ENCODE measurements around the gene GPC5. TPM values are rescaled to one million over a fixed set of nuclear protein-coding genes. Genes with fewer than 3 reads are reported as not detected.
"Not testable (repeated sequence)": the region's sequence is repeated elsewhere in the genome, so short reads cannot be mapped to it uniquely, and the experiment has no call there.

Gene GPC5
- polyA plus RNA-seq, 10 donors, result 0.16 to 0.77 (median 0.26) TPM

- no peak for DNase-seq
Observed at GRCh38 chr13:91649456-91649855, 251.0 kb downstream of the GPC5 start.

GRCh38 chr13:91652404-91653301, 254.2 kb downstream of the GPC5 start:
- DNase-seq, result no peak

GRCh38 chr13:91655731-91656130, 257.3 kb downstream of the GPC5 start:
- DNase-seq, result no peak

- DNase-seq, result no peak
Observed at GRCh38 chr13:91657283-91657682, 258.9 kb downstream of the GPC5 start.

GRCh38 chr13:91659256-91660075, 261.0 kb downstream of the GPC5 start:
- no peak for DNase-seq

GRCh38 chr13:91660076-91660415, 261.6 kb downstream of the GPC5 start:
- no peak for DNase-seq

GRCh38 chr13:91661692-91662490, 263.5 kb downstream of the GPC5 start:
- no peak for DNase-seq

GRCh38 chr13:91664039-91664438, 265.6 kb downstream of the GPC5 start:
- DNase-seq, result no peak

- DNase-seq, result no peak
Observed at GRCh38 chr13:91667486-91667885, 269.1 kb downstream of the GPC5 start.

- no peak for DNase-seq
Observed at GRCh38 chr13:91668866-91669495, 270.6 kb downstream of the GPC5 start.

- DNase-seq, result not testable (repeated sequence)
Observed at GRCh38 chr13:91674347-91674746, 275.9 kb downstream of the GPC5 start.

- DNase-seq, result no peak
Observed at GRCh38 chr13:91684746-91685145, 286.3 kb downstream of the GPC5 start.

GRCh38 chr13:91690944-91691343, 292.5 kb downstream of the GPC5 start:
- no peak for DNase-seq

- DNase-seq, result no peak
Observed at GRCh38 chr13:91693466-91693865, 295.0 kb downstream of the GPC5 start.

GRCh38 chr13:91698308-91698707, 299.9 kb downstream of the GPC5 start:
- DNase-seq, result no peak

- DNase-seq, result no peak
Observed at GRCh38 chr13:91698767-91699166, 300.3 kb downstream of the GPC5 start.

- no peak for DNase-seq
Observed at GRCh38 chr13:91699863-91700262, 301.4 kb downstream of the GPC5 start.

GRCh38 chr13:91701975-91702374, 303.6 kb downstream of the GPC5 start:
- no peak for DNase-seq

- DNase-seq, result no peak
Observed at GRCh38 chr13:91702411-91702810, 304.0 kb downstream of the GPC5 start.

- no peak for DNase-seq
Observed at GRCh38 chr13:91704398-91704797, 306.0 kb downstream of the GPC5 start.

- no peak for DNase-seq
Observed at GRCh38 chr13:91708558-91708957, 310.1 kb downstream of the GPC5 start.

GRCh38 chr13:91709180-91709579, 310.8 kb downstream of the GPC5 start:
- no peak for DNase-seq

Data from muscle of back (tissue), 11 donors.